ENCODE data around the gene DPYSL5. TPM values are rescaled to one million over a fixed set of nuclear protein-coding genes. Genes with fewer than 3 reads are reported as not detected.

Gene DPYSL5
- total and polyA plus RNA-seq, 2 of the 8 experiments (the other 6 are each of a cell fraction or from before 2014, with no cell fraction given), result 11.9 to 16.4 TPM

- no peak for TF ChIP-seq SP4 (IDR thresholded peaks at IDR 0.05; ENCODE audit: low read length)
- no peak for TF ChIP-seq GABPA (IDR thresholded peaks at IDR 0.05; ENCODE audit: borderline replicate concordance, insufficient read depth, low read length)
- TF ChIP-seq EZH2 (IDR thresholded peaks at IDR 0.05; ENCODE audit: low read depth, low read length, severe bottlenecking), result no peak
- no peak for TF ChIP-seq EP300 (IDR thresholded peaks at IDR 0.05; ENCODE audit: borderline replicate concordance in 1 of 2, low read depth in 2 of 2, low read length in 2 of 2)
Observed at GRCh38 chr2:26945991-26946750, 98.2 kb downstream of the DPYSL5 start (continued).
